ENCODE results near the gene C13orf46.

Gene C13orf46

GRCh38 chr13:113969973-113970611 lies 3.8 kb downstream of the C13orf46 start:
- in situ Hi-C loops (cut with MboI; ENCODE audit: low sequenced_read_pairs, unreplicated experiment), result no loop called here
- DNase-seq (ENCODE audit: low spot score), result no peak

GRCh38 chr13:113969311-113969972 lies 4.4 kb downstream of the C13orf46 start:
- in situ Hi-C loops (cut with MboI; ENCODE audit: low sequenced_read_pairs, unreplicated experiment), result no loop called here
- no peak for DNase-seq (ENCODE audit: low spot score)

More at GRCh38 chr13:113969973-113970611, 3.8 kb downstream of the C13orf46 start:
- no peak for TF ChIP-seq CTCF (IDR thresholded peaks at IDR 0.05; ENCODE audit: borderline replicate concordance, control extremely low read depth, extremely low read depth, insufficient read depth, missing control alignments)

GRCh38 chr13:113968463-113969310 lies 5.2 kb downstream of the C13orf46 start:
- no peak for DNase-seq (ENCODE audit: low spot score)
- in situ Hi-C loops (cut with MboI; ENCODE audit: low sequenced_read_pairs, unreplicated experiment), result no loop called here
- TF ChIP-seq CTCF (IDR thresholded peaks at IDR 0.05; ENCODE audit: borderline replicate concordance, control extremely low read depth, extremely low read depth, insufficient read depth, missing control alignments), result no peak

More at GRCh38 chr13:113969311-113969972, 4.4 kb downstream of the C13orf46 start:
- TF ChIP-seq CTCF (IDR thresholded peaks at IDR 0.05; ENCODE audit: borderline replicate concordance, control extremely low read depth, extremely low read depth, insufficient read depth, missing control alignments), result no peak

GRCh38 chr13:113967729-113968462 lies 6.0 kb downstream of the C13orf46 start:
- in situ Hi-C loops (cut with MboI; ENCODE audit: low sequenced_read_pairs, unreplicated experiment), result no loop called here
- DNase-seq (ENCODE audit: low spot score), result no peak
- TF ChIP-seq CTCF (IDR thresholded peaks at IDR 0.05; ENCODE audit: borderline replicate concordance, control extremely low read depth, extremely low read depth, insufficient read depth, missing control alignments), result no peak

- DNase-seq (ENCODE audit: low spot score), result no peak
- no peak for TF ChIP-seq CTCF (IDR thresholded peaks at IDR 0.05; ENCODE audit: borderline replicate concordance, control extremely low read depth, extremely low read depth, insufficient read depth, missing control alignments)
- in situ Hi-C loops (cut with MboI; ENCODE audit: low sequenced_read_pairs, unreplicated experiment), result no loop called here
Measured at GRCh38 chr13:113967206-113967720, 6.6 kb downstream of the C13orf46 start.

Data from GM13976 (cell line).